T-helper 17 cell (primary cell): ENCODE measurements around the gene OVAAL. TPM values are rescaled to one million over a fixed set of nuclear protein-coding genes. Genes with fewer than 3 reads are reported as not detected.

Source experiments
- ATAC-seq: fragments of 150-1000 bp; cut with Tn5 transposase; 2 replicates; pipeline ENCODE4 v1.10.0; 2021; ENCODE audit warnings: mild to moderate bottlenecking, moderate library complexity
- DNase-seq, 3 donors: peaks; one replicate each; pipeline versions ENCODE4 v3.0.0 to v3.0.0-alpha.2; 2020 to 2021
- H3K9me3 ChIP-seq: one replicate; pipeline ENCODE4 v1.7.0; 2013; ENCODE audit warnings: low read length, mild to moderate bottlenecking; ENCODE audit not compliant: control insufficient read depth, poor library complexity, severe bottlenecking
- H3K27ac Mint-ChIP-seq: one replicate; pipeline ENCODE4 v1.8.0; 2022; ENCODE audit warnings: mild to moderate bottlenecking, moderate library complexity, mixed read lengths
- H3K27me3 Mint-ChIP-seq: one replicate; pipeline ENCODE4 v1.8.0; 2022; ENCODE audit warnings: mixed read lengths
- H3K36me3 Mint-ChIP-seq: one replicate; pipeline ENCODE4 v1.8.0; 2022; ENCODE audit warnings: low read depth, mixed read lengths
- H3K4me1 Mint-ChIP-seq: one replicate; pipeline ENCODE4 v1.8.0; 2022; ENCODE audit warnings: mild to moderate bottlenecking, mixed read lengths
- H3K4me3 Mint-ChIP-seq: one replicate; pipeline ENCODE4 v1.8.0; 2022; ENCODE audit warnings: mild to moderate bottlenecking, moderate library complexity, mixed read lengths
- total RNA-seq, 4 donors: library from RNA in 2 of 4; stranded (reverse) in 2 of 4; gene quantifications; one replicate each; pipeline ENCODE4 v1.2.3 and lab custom pipeline; 2022 to 2026

The OVAAL gene
- total RNA-seq, 2 donors from 2014 or later: not detected

- no peak for ATAC-seq
- Mint-ChIP-seq H3K27me3 (peaks cover 34% of the 10 kb centered on the region), H3K36me3 (peaks cover 3% of the 10 kb centered on the region), H3K4me3 (no peak overlapping the region), H3K4me1 (peaks cover 10% of the 10 kb centered on the region), H3K27ac (no peak overlapping the region)
- DNase-seq: no peak
- no peaks in the 10 kb centered on the region for H3K9me3 ChIP-seq
Measured at GRCh38 chr1:180528868-180529470, 29.8 kb upstream of the OVAAL start.

- Mint-ChIP-seq H3K4me3 (no peak overlapping the region), H3K27ac (no peak overlapping the region), H3K36me3 (peaks cover 3% of the 10 kb centered on the region), H3K27me3 (peaks cover 40% of the 10 kb centered on the region), H3K4me1 (peaks cover 8% of the 10 kb centered on the region)
- ATAC-seq (no peak), DNase-seq (no peak)
- no peaks in the 10 kb centered on the region for H3K9me3 ChIP-seq
Measured at GRCh38 chr1:180530501-180530900, 28.3 kb upstream of the OVAAL start.

- H3K4me3 Mint-ChIP-seq: no peak overlapping the region
- H3K4me1 Mint-ChIP-seq: peaks cover 5% of the 10 kb centered on the region
- H3K9me3 ChIP-seq: no peaks in the 10 kb centered on the region
- H3K36me3 Mint-ChIP-seq: no peaks in the 10 kb centered on the region
- peaks cover 30% of the 10 kb centered on the region for H3K27me3 Mint-ChIP-seq
- ATAC-seq (no peak), DNase-seq (no peak)
- H3K27ac Mint-ChIP-seq: no peak overlapping the region
Measured at GRCh38 chr1:180532854-180533253, 25.9 kb upstream of the OVAAL start.

- Mint-ChIP-seq H3K36me3 (no peaks in the 10 kb centered on the region), H3K27me3 (peaks cover 36% of the 10 kb centered on the region), H3K4me3 (no peak overlapping the region), H3K27ac (no peak overlapping the region), H3K4me1 (peaks cover 5% of the 10 kb centered on the region)
- peak; percentile 83 for ATAC-seq
- no peaks in the 10 kb centered on the region for H3K9me3 ChIP-seq
- DNase-seq: peak; percentile 15 to 54 (median 23)
Measured at GRCh38 chr1:180533266-180533987, 25.3 kb upstream of the OVAAL start.

- H3K4me3 Mint-ChIP-seq: no peak overlapping the region
- peaks cover 43% of the 10 kb centered on the region for H3K27me3 Mint-ChIP-seq
- ATAC-seq (no peak), DNase-seq (no peak)
- peaks cover 5% of the 10 kb centered on the region for H3K4me1 Mint-ChIP-seq
- no peaks in the 10 kb centered on the region for H3K9me3 ChIP-seq
- no peaks in the 10 kb centered on the region for H3K36me3 Mint-ChIP-seq
- H3K27ac Mint-ChIP-seq: no peak overlapping the region
Measured at GRCh38 chr1:180534214-180534613, 24.6 kb upstream of the OVAAL start.

- ATAC-seq (no peak), DNase-seq (no peak)
- no peak overlapping the region for H3K27ac Mint-ChIP-seq
- no peaks in the 10 kb centered on the region for H3K36me3 Mint-ChIP-seq
- peaks cover 5% of the 10 kb centered on the region for H3K4me1 Mint-ChIP-seq
- peaks cover 36% of the 10 kb centered on the region for H3K27me3 Mint-ChIP-seq
- H3K9me3 ChIP-seq: no peaks in the 10 kb centered on the region
- H3K4me3 Mint-ChIP-seq: no peak overlapping the region
Measured at GRCh38 chr1:180535418-180535999, 23.3 kb upstream of the OVAAL start.

- Mint-ChIP-seq H3K27ac (no peak overlapping the region), H3K4me3 (no peak overlapping the region)
Measured at GRCh38 chr1:180536821-180537372, 21.9 kb upstream of the OVAAL start.

GRCh38 chr1:180539136-180539535, 19.6 kb upstream of the OVAAL start:
- H3K4me1 Mint-ChIP-seq: no peaks in the 10 kb centered on the region
- no peak overlapping the region for H3K4me3 Mint-ChIP-seq
- DNase-seq (no peak), ATAC-seq (no peak)
- no peak overlapping the region for H3K27ac Mint-ChIP-seq
- no peaks in the 10 kb centered on the region for H3K36me3 Mint-ChIP-seq
- peaks cover 34% of the 10 kb centered on the region for H3K27me3 Mint-ChIP-seq
- H3K9me3 ChIP-seq: no peaks in the 10 kb centered on the region

More at GRCh38 chr1:180536821-180537372, 21.9 kb upstream of the OVAAL start:
- Mint-ChIP-seq H3K4me1 (peaks cover 5% of the 10 kb centered on the region), H3K36me3 (no peaks in the 10 kb centered on the region), H3K27me3 (peaks cover 44% of the 10 kb centered on the region)
- no peak for ATAC-seq
- no peaks in the 10 kb centered on the region for H3K9me3 ChIP-seq
- DNase-seq: no peak

- no peaks in the 10 kb centered on the region for H3K36me3 Mint-ChIP-seq
- no peak overlapping the region for H3K4me3 Mint-ChIP-seq
- no peak overlapping the region for H3K27ac Mint-ChIP-seq
- H3K9me3 ChIP-seq: no peaks in the 10 kb centered on the region
- DNase-seq: no peak
- H3K4me1 Mint-ChIP-seq: no peaks in the 10 kb centered on the region
- peaks cover 35% of the 10 kb centered on the region for H3K27me3 Mint-ChIP-seq
- ATAC-seq: no peak
Measured at GRCh38 chr1:180540697-180541594, 17.8 kb upstream of the OVAAL start.

GRCh38 chr1:180542113-180542837, 16.5 kb upstream of the OVAAL start:
- ATAC-seq (no peak), DNase-seq (no peak)
- Mint-ChIP-seq H3K27me3 (peaks cover 35% of the 10 kb centered on the region), H3K27ac (no peak overlapping the region), H3K4me3 (no peak overlapping the region), H3K4me1 (no peaks in the 10 kb centered on the region), H3K36me3 (no peaks in the 10 kb centered on the region)
- H3K9me3 ChIP-seq: no peaks in the 10 kb centered on the region

GRCh38 chr1:180542838-180543145, 16.0 kb upstream of the OVAAL start:
- Mint-ChIP-seq H3K4me3 (no peak overlapping the region), H3K27me3 (peaks cover 35% of the 10 kb centered on the region), H3K36me3 (no peaks in the 10 kb centered on the region), H3K27ac (no peak overlapping the region), H3K4me1 (no peaks in the 10 kb centered on the region)
- H3K9me3 ChIP-seq: no peaks in the 10 kb centered on the region
- DNase-seq (no peak), ATAC-seq (no peak)

- ATAC-seq: no peak
- no peak overlapping the region for H3K4me3 Mint-ChIP-seq
- H3K9me3 ChIP-seq: no peaks in the 10 kb centered on the region
- no peaks in the 10 kb centered on the region for H3K36me3 Mint-ChIP-seq
- no peak overlapping the region for H3K27ac Mint-ChIP-seq
- no peaks in the 10 kb centered on the region for H3K4me1 Mint-ChIP-seq
- no peak for DNase-seq
- peaks cover 27% of the 10 kb centered on the region for H3K27me3 Mint-ChIP-seq
Measured at GRCh38 chr1:180544050-180544449, 14.7 kb upstream of the OVAAL start.
